Calu3 (cell line): ENCODE data around the gene CCL16. TPM values are rescaled to one million over a fixed set of nuclear protein-coding genes. Genes with fewer than 3 reads are reported as not detected.

Experiments used
- BruUV-seq: library from RNA; stranded (reverse); fragments of 400-500 nt; replicated peaks from 2 replicates; lab custom pipeline; 2021; lab: Mats Ljungman, UMichigan
- CTCF ChIA-PET: fragments of 300-600 bp; sonication (Branson Sonifier 250); formaldehyde crosslinking; loops from one replicate; lab custom pipeline; 2022; ENCODE audit warnings: antibody characterized with exemption; lab: Charles Lee
- DNase-seq: peaks from one replicate; pipeline ENCODE4 v3.0.0; 2022
- H3K27ac Mint-ChIP-seq: one replicate; pipeline ENCODE4 v1.8.0; 2022; ENCODE audit warnings: mixed read lengths; ENCODE audit not compliant: unreplicated experiment
- H3K27me3 Mint-ChIP-seq: one replicate; pipeline ENCODE4 v1.8.0; 2022; ENCODE audit warnings: mixed read lengths; ENCODE audit not compliant: unreplicated experiment
- H3K36me3 Mint-ChIP-seq: one replicate; pipeline ENCODE4 v1.8.0; 2022; ENCODE audit warnings: mild to moderate bottlenecking, moderate library complexity, mixed read lengths; ENCODE audit not compliant: insufficient read depth, unreplicated experiment
- H3K4me1 Mint-ChIP-seq: one replicate; pipeline ENCODE4 v1.8.0; 2022; ENCODE audit warnings: mild to moderate bottlenecking, low read depth, mixed read lengths; ENCODE audit not compliant: unreplicated experiment
- H3K4me3 Mint-ChIP-seq: one replicate; pipeline ENCODE4 v1.8.0; 2022; ENCODE audit warnings: mild to moderate bottlenecking, low read depth, moderate library complexity, mixed read lengths; ENCODE audit not compliant: unreplicated experiment
- H3K9me3 Mint-ChIP-seq: one replicate; pipeline ENCODE4 v1.8.0; 2022; ENCODE audit warnings: low read depth, mixed read lengths; ENCODE audit not compliant: unreplicated experiment
- CTCF ChIP-seq: fragments of 200-600 bp; IDR thresholded peaks from one replicate; pipeline ENCODE4 v1.8.0; 2022; ENCODE audit warnings: antibody characterized with exemption; ENCODE audit not compliant: unreplicated experiment
- intact Hi-C: fragments of 100-400 bp; cut with micrococcal nuclease; formaldehyde crosslinking; loops from one replicate; pipeline ENCODE4 v1.10.0; 2022; ENCODE audit not compliant: unreplicated experiment
- total RNA-seq: library from RNA; stranded (reverse); gene quantifications from 2 replicates; pipeline ENCODE4 v1.2.3, GENCODE V29; 2022

CCL16 gene
- total RNA-seq, 1 experiment from 2014 or later: not detected

- TF ChIP-seq CTCF: no peak
- peak; percentile 91 for DNase-seq
- Mint-ChIP-seq H3K36me3 (peaks cover 10% of the 10 kb centered on the region), H3K4me3 (peak within 1 kb of the TSS; percentile 84), H3K27ac (no peak within 1 kb of the TSS), H3K9me3 (no peaks in the 10 kb centered on the region), H3K4me1 (no peaks in the 10 kb centered on the region), H3K27me3 (peaks cover 13% of the 10 kb centered on the region)
- intact Hi-C loops: no loop called here
- CTCF ChIA-PET: interaction anchor here (0.6 kb wide), 1 partner anchor 18 kb away, joined by 3 read pairs; no protein-coding TSS in a partner anchor
- BruUV-seq: no TSS peak
These were observed 50.9 kb downstream of the CCL16 start, which contains the start of gene RDM1 for GRCh38 chr17:35930211-35931065. RDM1 (minus strand) TSS chr17:35930773; CDS start chr17:35930727, 46 bp downstream.

GRCh38 chr17:35927714-35928113 is 53.6 kb downstream of the CCL16 start:
- Mint-ChIP-seq H3K4me1 (no peaks in the 10 kb centered on the region), H3K27ac (no peak overlapping the region), H3K36me3 (peaks cover 10% of the 10 kb centered on the region), H3K9me3 (no peaks in the 10 kb centered on the region), H3K4me3 (no peak overlapping the region), H3K27me3 (no peaks in the 10 kb centered on the region)
- CTCF ChIA-PET: no interaction called here
- intact Hi-C loops: no loop called here
- no peak for DNase-seq
- BruUV-seq: no TSS peak
- TF ChIP-seq CTCF: no peak

Other genes starting within 250 kb of the CCL16 start
- 0.95 and 1.4 TPM in 2 replicates for gene RASL10B, start 249.9 kb downstream of the CCL16 start, total RNA-seq
- not detected in 2 replicates for gene GAS2L2, start 228.3 kb downstream of the CCL16 start, total RNA-seq
- gene C17orf50, start 220.6 kb downstream of the CCL16 start, total RNA-seq: not detected in 2 replicates
- gene MMP28, start 185.9 kb downstream of the CCL16 start, total RNA-seq: not detected in 2 replicates
- 284 and 286 TPM in 2 replicates for gene TAF15, start 172.0 kb downstream of the CCL16 start, total RNA-seq
- not detected in 2 replicates for gene HEATR9, start 112.6 kb downstream of the CCL16 start, total RNA-seq
- 7.0 and 28.7 TPM in 2 replicates for gene CCL5, start 101.1 kb downstream of the CCL16 start, total RNA-seq
- gene RDM1, start 50.7 kb downstream of the CCL16 start, total RNA-seq: 6.2 and 6.5 TPM in 2 replicates
- gene LYZL6, start 37.8 kb downstream of the CCL16 start, total RNA-seq: not detected in 2 replicates
- not detected in 2 replicates for gene CCL14, start 5.2 kb upstream of the CCL16 start, total RNA-seq
- 0.42 TPM in 1 of 2 replicates, not detected in the other for gene CCL15, start 20.1 kb upstream of the CCL16 start, total RNA-seq
- gene CCL23, start 36.5 kb upstream of the CCL16 start, total RNA-seq: not detected in 2 replicates
- gene CCL18, start 82.8 kb upstream of the CCL16 start, total RNA-seq: not detected in 2 replicates
- not detected in 2 replicates for gene CCL3, start 108.6 kb upstream of the CCL16 start, total RNA-seq
- gene CCL4, start 122.3 kb upstream of the CCL16 start, total RNA-seq: not detected in 2 replicates
- gene TBC1D3B, start 195.1 kb upstream of the CCL16 start, total RNA-seq: 71.6 and 73.5 TPM in 2 replicates
- gene CCL3L1, start 215.3 kb upstream of the CCL16 start, total RNA-seq: not detected in 2 replicates
- gene CCL4L2, start 229.6 kb upstream of the CCL16 start, total RNA-seq: not detected in 2 replicates